ENCODE data around the gene RIT2. TPM values are rescaled to one million over a fixed set of nuclear protein-coding genes. Genes with fewer than 3 reads are reported as not detected.

The RIT2 gene
- total RNA-seq, 4 donors from 2014 or later, result not detected

DNA sequence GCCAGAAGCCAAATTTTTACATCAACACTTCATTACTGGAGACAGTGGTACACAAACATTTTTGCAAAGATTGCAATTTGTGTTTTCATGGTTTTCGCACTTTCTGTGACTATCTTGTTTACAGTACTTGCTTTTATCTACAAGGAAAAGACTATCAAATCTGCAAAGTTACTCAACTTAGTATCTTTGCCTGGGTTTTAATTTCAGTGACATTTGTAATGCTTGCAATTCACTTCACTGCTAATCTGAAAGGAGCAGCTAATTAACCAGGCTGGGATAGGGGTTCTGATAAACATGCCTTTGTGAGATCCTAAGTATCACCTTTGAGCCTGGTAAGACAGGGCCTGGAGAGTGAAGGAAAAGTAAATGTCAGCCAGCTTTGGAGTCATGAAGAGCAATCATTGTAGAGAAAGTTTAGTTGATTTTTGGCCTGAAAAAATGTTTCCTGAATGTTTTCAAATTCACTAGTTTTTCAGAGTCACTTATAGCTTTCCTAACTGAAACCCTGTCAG, 194.2 kb downstream of the RIT2 start:
- no peak overlapping the region for H3K4me3 ChIP-seq
- WGBS, 2 donors, result 74 to 89% methylated on average over 1 of the region's 1 CpG
- no peak for DNase-seq (ENCODE audit: low spot score in 2 of 2)
- no peaks in the 10 kb centered on the region for H3K9me3 ChIP-seq
- TF ChIP-seq POLR2A (IDR thresholded peaks at IDR 0.05) (no peak), EP300 (IDR thresholded peaks at IDR 0.05) (no peak), CTCF (IDR thresholded peaks at IDR 0.05) (no peak)
- H3K36me3 ChIP-seq, result no peaks in the 10 kb centered on the region
- no peaks in the 10 kb centered on the region for H3K27me3 ChIP-seq
- no peaks in the 10 kb centered on the region for H3K4me1 ChIP-seq
- H3K27ac ChIP-seq, result no peak overlapping the region

DNA sequence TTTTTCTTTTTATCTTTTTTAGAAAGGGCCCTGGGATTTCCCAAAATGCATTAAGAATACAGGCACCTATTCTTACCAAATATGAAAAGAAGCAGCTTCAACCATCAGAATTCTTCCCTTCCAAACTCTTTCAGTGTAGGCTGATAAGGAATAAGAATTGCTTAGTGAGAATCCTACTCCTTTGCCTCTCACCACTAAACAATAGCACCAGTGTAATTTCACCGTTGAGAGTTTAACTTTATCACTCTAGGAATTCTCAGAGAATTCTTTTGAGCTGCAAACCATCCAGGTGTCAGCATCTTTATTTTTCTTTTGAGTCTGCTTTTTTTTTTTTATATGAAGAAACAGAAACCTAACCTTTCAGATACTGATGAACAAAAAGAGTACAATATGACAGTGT, 194.9 kb downstream of the RIT2 start:
- H3K4me3 ChIP-seq, result no peak overlapping the region
- no peak for DNase-seq (ENCODE audit: low spot score in 2 of 2)
- no peak overlapping the region for H3K27ac ChIP-seq
- WGBS, 2 donors, result 23% methylated on average over 1 of the region's 1 CpG
- no peaks in the 10 kb centered on the region for H3K9me3 ChIP-seq
- no peaks in the 10 kb centered on the region for H3K27me3 ChIP-seq
- TF ChIP-seq CTCF (IDR thresholded peaks at IDR 0.05) (no peak), EP300 (IDR thresholded peaks at IDR 0.05) (no peak), POLR2A (IDR thresholded peaks at IDR 0.05) (no peak)
- no peaks in the 10 kb centered on the region for H3K36me3 ChIP-seq
- no peaks in the 10 kb centered on the region for H3K4me1 ChIP-seq

- H3K36me3 ChIP-seq, result no peaks in the 10 kb centered on the region
- WGBS, 2 donors, result 64 to 71% methylated on average over 2 of the region's 2 CpGs
- no peaks in the 10 kb centered on the region for H3K9me3 ChIP-seq
- no peak for TF ChIP-seq POLR2A (IDR thresholded peaks at IDR 0.05)
- no peak for TF ChIP-seq EP300 (IDR thresholded peaks at IDR 0.05)
- no peak for TF ChIP-seq CTCF (IDR thresholded peaks at IDR 0.05)
- no peak for DNase-seq (ENCODE audit: low spot score in 2 of 2)
- H3K27me3 ChIP-seq, result no peaks in the 10 kb centered on the region
- H3K4me1 ChIP-seq, result no peaks in the 10 kb centered on the region
- no peak overlapping the region for H3K27ac ChIP-seq
- H3K4me3 ChIP-seq, result no peak overlapping the region
These were observed 200.2 kb downstream of the RIT2 start for GRCh38 chr18:42915299-42915698.

GRCh38 chr18:42914476-42914875, 201.0 kb downstream of the RIT2 start:
- WGBS, 2 donors, result 79 to 90% methylated on average over 1 of the region's 1 CpG
- no peaks in the 10 kb centered on the region for H3K36me3 ChIP-seq
- no peak overlapping the region for H3K4me3 ChIP-seq
- no peak for TF ChIP-seq CTCF (IDR thresholded peaks at IDR 0.05)
- TF ChIP-seq EP300 (IDR thresholded peaks at IDR 0.05), result no peak
- no peak for TF ChIP-seq POLR2A (IDR thresholded peaks at IDR 0.05)
- DNase-seq (ENCODE audit: low spot score in 2 of 2), result no peak
- no peak overlapping the region for H3K27ac ChIP-seq
- no peaks in the 10 kb centered on the region for H3K27me3 ChIP-seq
- no peaks in the 10 kb centered on the region for H3K4me1 ChIP-seq
- no peaks in the 10 kb centered on the region for H3K9me3 ChIP-seq

DNA sequence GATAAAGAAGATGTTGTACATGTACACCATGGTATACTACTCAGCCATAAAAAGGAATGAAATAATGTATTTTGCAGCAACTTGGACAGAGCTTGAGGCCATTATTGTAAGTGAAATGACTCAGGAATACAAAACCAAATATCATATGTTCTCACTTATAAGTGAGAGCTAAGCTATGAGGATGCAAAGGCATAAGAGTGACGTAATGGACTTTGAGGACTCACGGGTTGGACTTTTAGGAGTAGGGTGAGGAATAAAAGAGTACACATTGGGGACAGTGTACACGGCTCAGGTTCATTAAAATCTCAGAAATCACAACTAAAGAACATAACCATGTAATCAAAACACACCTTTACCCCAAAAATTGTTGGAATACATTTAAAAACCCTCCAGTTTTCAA, 206.4 kb downstream of the RIT2 start:
- no peak for DNase-seq (ENCODE audit: low spot score in 2 of 2)
- TF ChIP-seq EP300 (IDR thresholded peaks at IDR 0.05) (no peak), CTCF (IDR thresholded peaks at IDR 0.05) (no peak), POLR2A (IDR thresholded peaks at IDR 0.05) (no peak)
- H3K9me3 ChIP-seq, result no peaks in the 10 kb centered on the region
- no peak overlapping the region for H3K27ac ChIP-seq
- no peaks in the 10 kb centered on the region for H3K36me3 ChIP-seq
- H3K4me1 ChIP-seq, result no peaks in the 10 kb centered on the region
- no peak overlapping the region for H3K4me3 ChIP-seq
- H3K27me3 ChIP-seq, result no peaks in the 10 kb centered on the region
- 87 to 94% methylated on average over 3 of the region's 3 CpGs for WGBS, 2 donors

All from tibial nerve (tissue), 4 donors.